ENCODE results near the gene PARVG. TPM values are rescaled to one million over a fixed set of nuclear protein-coding genes. Genes with fewer than 3 reads are reported as not detected.

PARVG gene
- total RNA-seq, 1 experiment from 2014 or later: 1.3 TPM

DNA sequence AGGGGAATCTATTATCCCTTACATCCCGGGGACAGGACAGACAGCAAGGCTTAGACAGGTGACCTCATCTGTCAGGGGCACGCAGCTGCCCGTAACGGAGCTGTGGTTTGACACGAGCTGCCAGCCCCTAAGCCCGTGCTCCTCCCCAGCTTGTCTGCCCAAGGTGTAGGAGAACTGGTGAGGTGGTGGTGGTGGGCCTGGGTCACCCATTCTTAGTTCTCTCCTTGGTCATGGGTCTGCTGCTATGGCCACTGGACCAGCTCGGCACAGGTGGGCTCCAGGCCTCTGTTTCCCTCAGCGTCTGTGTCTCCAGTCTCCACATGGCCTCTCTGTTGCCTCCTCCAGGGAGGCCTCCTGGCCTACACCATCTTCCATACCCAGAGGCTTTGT, 5.4 kb downstream of the PARVG start:
- Mint-ChIP-seq H3K4me1 (peaks cover 3 to 4% of the 10 kb centered on the region in 2 experiments), H3K9me3 (no peaks in the 10 kb centered on the region), H3K27me3 (ENCODE audit: low read depth) (peaks cover 2% of the 10 kb centered on the region), H3K4me3 (no peak overlapping the region), H3K27ac (no peak overlapping the region), H3K36me3 (ENCODE audit: insufficient read depth in 1 of 3, low read depth in 3 of 3) (no peaks in the 10 kb centered on the region; a peak in 1 of 7 replicates)
- no peak overlapping the region for H2BK5ac ChIP-seq (ENCODE audit: insufficient read length, low read length)
- no peak overlapping the region for H3K9ac ChIP-seq (ENCODE audit: extremely low read depth, insufficient read length, low read length)
- H3K27ac ChIP-seq (ENCODE audit: insufficient read length, low read depth, low read length): no peak overlapping the region
- H3K4ac ChIP-seq (ENCODE audit: low read depth, low read length): no peak overlapping the region
- H3K56ac ChIP-seq (ENCODE audit: insufficient read length, low read depth, low read length): no peak overlapping the region
- no peaks in the 10 kb centered on the region for H4K20me1 ChIP-seq (ENCODE audit: control insufficient read depth, insufficient read depth, insufficient read length)
- H2AFZ ChIP-seq (ENCODE audit: low read length): no peak overlapping the region
- H3K4me1 ChIP-seq (ENCODE audit: insufficient read depth, low read length): no peaks in the 10 kb centered on the region
- no peak overlapping the region for H2BK20ac ChIP-seq (ENCODE audit: low read depth, low read length, poor library complexity, severe bottlenecking)
- no peaks in the 10 kb centered on the region for H3K27me3 ChIP-seq (ENCODE audit: insufficient read depth, low read length)
- H3K79me1 ChIP-seq (ENCODE audit: insufficient read depth, low read depth, low read length, poor library complexity, severe bottlenecking): no peaks in the 10 kb centered on the region
- no peak overlapping the region for H4K5ac ChIP-seq (ENCODE audit: insufficient read length, low read depth, low read length)
- H2BK15ac ChIP-seq (ENCODE audit: low read depth, low read length): no peak overlapping the region
- H3K23me2 ChIP-seq (ENCODE audit: insufficient read length, low read depth, low read length, poor library complexity, severe bottlenecking): no peaks in the 10 kb centered on the region
- no peak overlapping the region for H3K23ac ChIP-seq (ENCODE audit: insufficient read length, low read depth, low read length)
- H3T11ph ChIP-seq (ENCODE audit: low read length): no peak overlapping the region
- WGBS (ENCODE audit: extremely low coverage, insufficient read length, low lambda C conversion rate): no CpG with 5 or more reads among the region's 8 CpGs
- no peak overlapping the region for H4K91ac ChIP-seq (ENCODE audit: insufficient read length, low read depth, low read length)
- H3K79me2 ChIP-seq (ENCODE audit: insufficient read depth, low read length): no peaks in the 10 kb centered on the region
- no peak overlapping the region; the same call in 1 of the 2 replicates for H3K14ac ChIP-seq (ENCODE audit: insufficient read depth, low read length)
- no peak overlapping the region for H3K18ac ChIP-seq (ENCODE audit: insufficient read length, low read depth, low read length)
- no peak overlapping the region for H4K8ac ChIP-seq (replicated peaks; ENCODE audit: insufficient read length, low read depth, low read length)
- TF ChIP-seq, protein P1, sequence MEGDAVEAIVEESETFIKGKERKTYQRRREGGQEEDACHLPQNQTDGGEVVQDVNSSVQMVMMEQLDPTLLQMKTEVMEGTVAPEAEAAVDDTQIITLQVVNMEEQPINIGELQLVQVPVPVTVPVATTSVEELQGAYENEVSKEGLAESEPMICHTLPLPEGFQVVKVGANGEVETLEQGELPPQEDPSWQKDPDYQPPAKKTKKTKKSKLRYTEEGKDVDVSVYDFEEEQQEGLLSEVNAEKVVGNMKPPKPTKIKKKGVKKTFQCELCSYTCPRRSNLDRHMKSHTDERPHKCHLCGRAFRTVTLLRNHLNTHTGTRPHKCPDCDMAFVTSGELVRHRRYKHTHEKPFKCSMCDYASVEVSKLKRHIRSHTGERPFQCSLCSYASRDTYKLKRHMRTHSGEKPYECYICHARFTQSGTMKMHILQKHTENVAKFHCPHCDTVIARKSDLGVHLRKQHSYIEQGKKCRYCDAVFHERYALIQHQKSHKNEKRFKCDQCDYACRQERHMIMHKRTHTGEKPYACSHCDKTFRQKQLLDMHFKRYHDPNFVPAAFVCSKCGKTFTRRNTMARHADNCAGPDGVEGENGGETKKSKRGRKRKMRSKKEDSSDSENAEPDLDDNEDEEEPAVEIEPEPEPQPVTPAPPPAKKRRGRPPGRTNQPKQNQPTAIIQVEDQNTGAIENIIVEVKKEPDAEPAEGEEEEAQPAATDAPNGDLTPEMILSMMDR (conservative IDR thresholded peaks at IDR 0.05): no peak
- DNase-seq: no peak
- H3K9me3 ChIP-seq (ENCODE audit: control insufficient read depth, low read depth, low read length): no peaks in the 10 kb centered on the region
- no peak overlapping the region for H2BK120ac ChIP-seq (ENCODE audit: low read depth, low read length, poor library complexity, severe bottlenecking)
- H2AK5ac ChIP-seq (ENCODE audit: insufficient read length, low read length): no peak overlapping the region
- no peak overlapping the region for H3K4me2 ChIP-seq (ENCODE audit: insufficient read depth, insufficient read length, low read length)
- H2BK12ac ChIP-seq (ENCODE audit: insufficient read length, low read depth, low read length): no peak overlapping the region

Measured in H9 (cell line).